ENCODE results near the gene DERL3. TPM values are rescaled to one million over a fixed set of nuclear protein-coding genes. Genes with fewer than 3 reads are reported as not detected.

DERL3 gene
- total and polyA plus RNA-seq, 2 of the 13 experiments (the other 11 are each of a cell fraction or from before 2014, with no cell fraction given): not detected

GRCh38 chr22:23789638-23790037 is 49.2 kb downstream of the DERL3 start (continued):
- TF ChIP-seq ZSCAN20 (CRISPR knock-in tag; IDR thresholded peaks at IDR 0.05; ENCODE audit: borderline replicate concordance) (no peak), HNF4G (IDR thresholded peaks at IDR 0.05; ENCODE audit: borderline replicate concordance, low read depth, low read length) (no peak; the same call in 1 of the 2 replicates), HNF4G (CRISPR knock-in tag; IDR thresholded peaks at IDR 0.05; ENCODE audit: borderline replicate concordance, low read depth) (no peak), GATAD1 (CRISPR knock-in tag; IDR thresholded peaks at IDR 0.05) (no peak), SAFB2 (CRISPR knock-in tag; IDR thresholded peaks at IDR 0.05; ENCODE audit: borderline replicate concordance, low read depth) (no peak), ZNF740 (CRISPR knock-in tag; IDR thresholded peaks at IDR 0.05) (no peak), ZNF296 (CRISPR knock-in tag; conservative IDR thresholded peaks at IDR 0.05) (no peak), NR1H2 (CRISPR knock-in tag; IDR thresholded peaks at IDR 0.05; ENCODE audit: borderline replicate concordance, low read depth) (no peak), FOXP4 (CRISPR knock-in tag; IDR thresholded peaks at IDR 0.05) (0 out of 2 replicates have a peak, but pooled peaks have one; percentile 15), ZNF432 (CRISPR knock-in tag; IDR thresholded peaks at IDR 0.05; ENCODE audit: borderline replicate concordance) (no peak), ZNF703 (CRISPR knock-in tag; IDR thresholded peaks at IDR 0.05; ENCODE audit: borderline replicate concordance) (no peak), ZNF335 (CRISPR knock-in tag; IDR thresholded peaks at IDR 0.05) (no peak), ZNF180 (CRISPR knock-in tag; IDR thresholded peaks at IDR 0.05; ENCODE audit: borderline replicate concordance, low read depth) (no peak), ISL2 (CRISPR knock-in tag; IDR thresholded peaks at IDR 0.05) (peak; percentile 28; the same call in 1 of the 2 replicates), ZSCAN22 (CRISPR knock-in tag; IDR thresholded peaks at IDR 0.05) (no peak), ZNF614 (CRISPR knock-in tag; IDR thresholded peaks at IDR 0.05; ENCODE audit: borderline replicate concordance) (no peak), STAG1 (CRISPR knock-in tag; IDR thresholded peaks at IDR 0.05) (peak; percentile 74), SMYD3 (CRISPR knock-in tag; IDR thresholded peaks at IDR 0.05) (no peak), ZNF841 (CRISPR knock-in tag; IDR thresholded peaks at IDR 0.05; ENCODE audit: borderline replicate concordance) (no peak), ZBTB1 (CRISPR knock-in tag; IDR thresholded peaks at IDR 0.05; ENCODE audit: borderline replicate concordance) (no peak), ZNF431 (CRISPR knock-in tag; IDR thresholded peaks at IDR 0.05; ENCODE audit: borderline replicate concordance, low read depth) (no peak), SP2 (CRISPR knock-in tag; IDR thresholded peaks at IDR 0.05) (no peak), SOX6 (IDR thresholded peaks at IDR 0.05) (no peak), SOX6 (CRISPR knock-in tag; IDR thresholded peaks at IDR 0.05) (peak; percentile 45; the same call in 1 of the 2 replicates), ZNF644 (CRISPR knock-in tag; IDR thresholded peaks at IDR 0.05; ENCODE audit: low read depth) (peak; percentile 52; the same call in 1 of the 2 replicates), SALL1 (CRISPR knock-in tag; IDR thresholded peaks at IDR 0.05) (peak; percentile 47)
- TF ChIP-seq, protein P1, sequence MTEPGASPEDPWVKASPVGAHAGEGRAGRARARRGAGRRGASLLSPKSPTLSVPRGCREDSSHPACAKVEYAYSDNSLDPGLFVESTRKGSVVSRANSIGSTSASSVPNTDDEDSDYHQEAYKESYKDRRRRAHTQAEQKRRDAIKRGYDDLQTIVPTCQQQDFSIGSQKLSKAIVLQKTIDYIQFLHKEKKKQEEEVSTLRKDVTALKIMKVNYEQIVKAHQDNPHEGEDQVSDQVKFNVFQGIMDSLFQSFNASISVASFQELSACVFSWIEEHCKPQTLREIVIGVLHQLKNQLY (CRISPR knock-in tag; IDR thresholded peaks at IDR 0.05): no peak
- TF ChIP-seq, protein P2, sequence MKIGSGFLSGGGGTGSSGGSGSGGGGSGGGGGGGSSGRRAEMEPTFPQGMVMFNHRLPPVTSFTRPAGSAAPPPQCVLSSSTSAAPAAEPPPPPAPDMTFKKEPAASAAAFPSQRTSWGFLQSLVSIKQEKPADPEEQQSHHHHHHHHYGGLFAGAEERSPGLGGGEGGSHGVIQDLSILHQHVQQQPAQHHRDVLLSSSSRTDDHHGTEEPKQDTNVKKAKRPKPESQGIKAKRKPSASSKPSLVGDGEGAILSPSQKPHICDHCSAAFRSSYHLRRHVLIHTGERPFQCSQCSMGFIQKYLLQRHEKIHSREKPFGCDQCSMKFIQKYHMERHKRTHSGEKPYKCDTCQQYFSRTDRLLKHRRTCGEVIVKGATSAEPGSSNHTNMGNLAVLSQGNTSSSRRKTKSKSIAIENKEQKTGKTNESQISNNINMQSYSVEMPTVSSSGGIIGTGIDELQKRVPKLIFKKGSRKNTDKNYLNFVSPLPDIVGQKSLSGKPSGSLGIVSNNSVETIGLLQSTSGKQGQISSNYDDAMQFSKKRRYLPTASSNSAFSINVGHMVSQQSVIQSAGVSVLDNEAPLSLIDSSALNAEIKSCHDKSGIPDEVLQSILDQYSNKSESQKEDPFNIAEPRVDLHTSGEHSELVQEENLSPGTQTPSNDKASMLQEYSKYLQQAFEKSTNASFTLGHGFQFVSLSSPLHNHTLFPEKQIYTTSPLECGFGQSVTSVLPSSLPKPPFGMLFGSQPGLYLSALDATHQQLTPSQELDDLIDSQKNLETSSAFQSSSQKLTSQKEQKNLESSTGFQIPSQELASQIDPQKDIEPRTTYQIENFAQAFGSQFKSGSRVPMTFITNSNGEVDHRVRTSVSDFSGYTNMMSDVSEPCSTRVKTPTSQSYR (CRISPR knock-in tag; IDR thresholded peaks at IDR 0.05; ENCODE audit: borderline replicate concordance): no peak
